OCI-LY3 (cell line): ENCODE measurements around the gene LASP1.

Source experiments
- CTCF ChIP-seq: fragments of 200-600, 300-600 bp; sonication (generic); IDR thresholded peaks from 2 replicates; pipeline ENCODE4 v1.5.1; 2014; ENCODE audit warnings: antibody characterized with exemption, low read length, low read depth
- EZH2phosphoT487 ChIP-seq: fragments of 200-600 bp; shearing (Covaris generic); IDR thresholded peaks from 2 replicates; pipeline ENCODE4 v1.6.1; 2018; ENCODE audit warnings: antibody characterized with exemption, mixed run types, low read depth

GRCh38 chr17:38850374-38850773 is 19.5 kb upstream of the LASP1 start:
- TF ChIP-seq CTCF (no peak), EZH2phosphoT487 (no peak)
